OCI-LY3 (cell line): ENCODE results near the gene RBM10.

Source experiments
- H2AFZ ChIP-seq: fragments of 200-600, 300-600 bp; shearing (Covaris generic); 2 replicates; pipeline ENCODE4 v1.6.0; 2014; ENCODE audit warnings: antibody characterized with exemption, low read depth, low read length
- H3K27ac ChIP-seq: fragments of 200-600, 300-600 bp; sonication (generic); 2 replicates; pipeline ENCODE4 v1.5.1; 2014; ENCODE audit warnings: mild to moderate bottlenecking, low read length, moderate library complexity, mixed read lengths
- H3K27me3 ChIP-seq: fragments of 200-600, 300-600 bp; sonication (generic); 2 replicates; pipeline ENCODE4 v1.6.1; 2014; ENCODE audit warnings: low read depth, low read length, mixed read lengths
- H3K36me3 ChIP-seq: fragments of 200-600, 300-600 bp; sonication (generic); replicated peaks from 2 replicates; pipeline ENCODE3; 2014; ENCODE audit warnings: low read depth, low read length, mixed read lengths
- H3K4me1 ChIP-seq: fragments of 300-600, 200-600 bp; sonication (generic); 2 replicates; pipeline ENCODE4 v1.6.1; 2014; ENCODE audit warnings: low read length, mixed read lengths
- H3K4me2 ChIP-seq: fragments of 200-600, 300-600 bp; sonication (generic); 2 replicates; pipeline ENCODE4 v1.6.1; 2014; ENCODE audit warnings: low read length, mixed read lengths
- H3K4me3 ChIP-seq: fragments of 300-600, 200-600 bp; sonication (generic); 2 replicates; pipeline ENCODE4 v1.5.1; 2014; ENCODE audit warnings: antibody characterized with exemption, mild to moderate bottlenecking, low read length, moderate library complexity
- H3K79me2 ChIP-seq: fragments of 300-600, 200-600 bp; shearing (Covaris generic); 2 replicates; pipeline ENCODE4 v1.6.1; 2014; ENCODE audit warnings: mild to moderate bottlenecking, low read length, mixed read lengths
- H3K9ac ChIP-seq: fragments of 300-600, 200-600 bp; shearing (Covaris generic); 2 replicates; pipeline ENCODE4 v1.6.0; 2014; ENCODE audit warnings: mild to moderate bottlenecking, low read length, moderate library complexity
- H3K9me3 ChIP-seq: fragments of 200-600, 300-600 bp; shearing (Covaris generic); 2 replicates; pipeline ENCODE4 v1.6.1; 2014; ENCODE audit warnings: low read length, mixed read lengths; ENCODE audit not compliant: insufficient read depth
- H4K20me1 ChIP-seq: fragments of 200-600, 300-600 bp; sonication (generic); 2 replicates; pipeline ENCODE4 v1.6.1; 2016; ENCODE audit warnings: low read length, mixed read lengths; ENCODE audit not compliant: insufficient read depth
- CTCF ChIP-seq: fragments of 200-600, 300-600 bp; sonication (generic); IDR thresholded peaks from 2 replicates; pipeline ENCODE4 v1.5.1; 2014; ENCODE audit warnings: antibody characterized with exemption, low read length, low read depth
- EZH2phosphoT487 ChIP-seq: fragments of 200-600 bp; shearing (Covaris generic); IDR thresholded peaks from 2 replicates; pipeline ENCODE4 v1.6.1; 2018; ENCODE audit warnings: antibody characterized with exemption, mixed run types, low read depth

RBM10 gene

GRCh38 chrX:47198687-47199080 lies 53.7 kb downstream of the RBM10 start:
- Histone ChIP-seq H3K9ac (no peak overlapping the region), H3K9me3 (no peaks in the 10 kb centered on the region), H3K36me3 (peaks cover 81% of the 10 kb centered on the region), H3K27me3 (no peaks in the 10 kb centered on the region), H3K79me2 (peaks cover 65% of the 10 kb centered on the region), H3K4me3 (no peak overlapping the region), H3K4me1 (peaks cover 12% of the 10 kb centered on the region), H3K27ac (no peak overlapping the region), H3K4me2 (no peak overlapping the region), H2AFZ (no peak overlapping the region), H4K20me1 (peaks cover 50% of the 10 kb centered on the region)
- TF ChIP-seq EZH2phosphoT487 (no peak), CTCF (no peak)

GRCh38 chrX:47199286-47199685 lies 54.3 kb downstream of the RBM10 start:
- no peak overlapping the region for H3K9ac ChIP-seq
- H3K27me3 ChIP-seq = no peaks in the 10 kb centered on the region
- H3K36me3 ChIP-seq = peaks cover 79% of the 10 kb centered on the region
- no peak overlapping the region for H3K27ac ChIP-seq
- no peak overlapping the region for H2AFZ ChIP-seq
- H3K4me2 ChIP-seq = no peak overlapping the region
- TF ChIP-seq CTCF (no peak), EZH2phosphoT487 (no peak)
- peaks cover 12% of the 10 kb centered on the region for H3K4me1 ChIP-seq
- no peaks in the 10 kb centered on the region for H3K9me3 ChIP-seq
- peaks cover 59% of the 10 kb centered on the region for H3K79me2 ChIP-seq
- H3K4me3 ChIP-seq = no peak overlapping the region
- peaks cover 45% of the 10 kb centered on the region for H4K20me1 ChIP-seq

GRCh38 chrX:47200385-47201150 lies 55.5 kb downstream of the RBM10 start:
- Histone ChIP-seq H3K36me3 (peaks cover 78% of the 10 kb centered on the region), H3K4me2 (no peak overlapping the region), H3K27ac (no peak overlapping the region), H4K20me1 (peaks cover 33% of the 10 kb centered on the region), H3K9me3 (no peaks in the 10 kb centered on the region), H3K4me1 (peaks cover 3% of the 10 kb centered on the region), H3K27me3 (no peaks in the 10 kb centered on the region), H3K9ac (no peak overlapping the region), H3K79me2 (peaks cover 48% of the 10 kb centered on the region), H2AFZ (no peak overlapping the region), H3K4me3 (no peak overlapping the region)
- TF ChIP-seq EZH2phosphoT487 (no peak), CTCF (no peak)

- no peak overlapping the region for H3K27ac ChIP-seq
- no peak overlapping the region for H2AFZ ChIP-seq
- no peaks in the 10 kb centered on the region for H3K27me3 ChIP-seq
- H3K79me2 ChIP-seq = peaks cover 39% of the 10 kb centered on the region
- no peak overlapping the region for H3K4me2 ChIP-seq
- no peak overlapping the region for H3K4me3 ChIP-seq
- H3K9me3 ChIP-seq = no peaks in the 10 kb centered on the region
- no peak for TF ChIP-seq CTCF
- H3K4me1 ChIP-seq = no peaks in the 10 kb centered on the region
- peaks cover 25% of the 10 kb centered on the region for H4K20me1 ChIP-seq
- H3K36me3 ChIP-seq = peaks cover 75% of the 10 kb centered on the region
- H3K9ac ChIP-seq = no peak overlapping the region
Measured at GRCh38 chrX:47201345-47201944, 56.4 kb downstream of the RBM10 start.
